C4-2B (cell line): ENCODE measurements around the gene EPM2AIP1.

Experiments
- CTCF ChIP-seq: fragments of 450-650 bp; conservative IDR thresholded peaks from 2 replicates; pipeline ENCODE4 v1.5.1; 2017; ENCODE audit warnings: mild to moderate bottlenecking
- ZFX ChIP-seq: fragments of 450-650 bp; IDR thresholded peaks from 2 replicates; pipeline ENCODE4 v1.6.1; 2017

- no peak for TF ChIP-seq CTCF
- no peak for TF ChIP-seq ZFX
These were observed 3.4 kb downstream of the EPM2AIP1 start for GRCh38 chr3:36989568-36989967.
